HAP-1 (cell line): ENCODE measurements around the gene WWP2.
A peak's percentile ranks its signal among the peaks of the same experiment; 100 is the strongest.
"Not testable (repeated sequence)": the region's sequence is repeated elsewhere in the genome, so short reads cannot be mapped to it uniquely, and the experiment has no call there.

Experiments
- DNase-seq, 2 experiments: peaks; one replicate each; pipeline ENCODE4 v3.0.0-alpha.2; 2016 to 2020; ENCODE audit warnings: low spot score in 2 of 2
- H3K27me3 ChIP-seq: fragments of 250-450 bp; sonication (Bioruptor Pico); 2 replicates; pipeline ENCODE4 v1.5.1; 2020; ENCODE audit warnings: low read depth, mild to moderate bottlenecking, moderate library complexity
- H3K36me3 ChIP-seq: fragments of 250-450 bp; sonication (Bioruptor Pico); replicated peaks from 2 replicates; pipeline ENCODE4 v1.5.1; 2020; ENCODE audit warnings: mild to moderate bottlenecking
- H3K4me1 ChIP-seq: fragments of 250-450 bp; sonication (Bioruptor Pico); 2 replicates; pipeline ENCODE4 v1.5.1; 2020; ENCODE audit warnings: mild to moderate bottlenecking
- H3K4me3 ChIP-seq: fragments of 250-450 bp; sonication (Bioruptor Pico); 2 replicates; pipeline ENCODE4 v1.5.1; 2020; ENCODE audit warnings: mild to moderate bottlenecking, moderate library complexity
- H3K9me3 ChIP-seq: fragments of 250-450 bp; sonication (Bioruptor Pico); 2 replicates; pipeline ENCODE4 v1.5.1; 2020; ENCODE audit warnings: mild to moderate bottlenecking, moderate library complexity
- in situ Hi-C: fragments of 300-500 bp; cut with MboI; formaldehyde crosslinking; loops from 3 replicates; pipeline ENCODE4 v1.14.3; 2020; ENCODE audit warnings: low sequenced_read_pairs, inconsistent platforms, mixed read lengths

WWP2 gene

DNA sequence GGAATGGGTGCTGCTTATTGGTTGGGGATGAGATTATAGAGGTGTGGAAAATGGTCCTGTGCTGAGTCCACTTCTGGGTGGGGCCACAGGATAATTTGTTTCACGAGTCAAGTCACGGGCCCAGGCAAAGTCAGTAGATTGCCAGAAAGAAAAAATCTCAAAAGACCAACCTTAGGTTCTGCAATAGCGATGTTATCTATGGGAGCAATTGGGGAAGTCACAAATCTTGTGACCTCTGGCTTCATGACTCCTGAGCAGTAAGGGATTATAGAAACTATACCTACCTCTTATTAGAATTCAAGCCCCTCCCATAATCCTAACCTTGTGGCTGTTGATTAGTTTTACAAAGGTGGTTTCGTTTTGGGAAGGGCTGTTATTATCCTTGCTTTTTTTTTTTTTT is 31.4 kb downstream of the WWP2 start:
- DNase-seq, result no peak
- Histone ChIP-seq H3K4me3 (no peak overlapping the region), H3K9me3 (no peaks in the 10 kb centered on the region), H3K36me3 (no peaks in the 10 kb centered on the region; the same call in 1 of the 2 replicates), H3K27me3 (no peaks in the 10 kb centered on the region), H3K4me1 (no peaks in the 10 kb centered on the region)
- in situ Hi-C loops, result loop anchor here (25.0 kb wide), 1 partner anchor 144 kb away; no protein-coding TSS in a partner anchor

DNA sequence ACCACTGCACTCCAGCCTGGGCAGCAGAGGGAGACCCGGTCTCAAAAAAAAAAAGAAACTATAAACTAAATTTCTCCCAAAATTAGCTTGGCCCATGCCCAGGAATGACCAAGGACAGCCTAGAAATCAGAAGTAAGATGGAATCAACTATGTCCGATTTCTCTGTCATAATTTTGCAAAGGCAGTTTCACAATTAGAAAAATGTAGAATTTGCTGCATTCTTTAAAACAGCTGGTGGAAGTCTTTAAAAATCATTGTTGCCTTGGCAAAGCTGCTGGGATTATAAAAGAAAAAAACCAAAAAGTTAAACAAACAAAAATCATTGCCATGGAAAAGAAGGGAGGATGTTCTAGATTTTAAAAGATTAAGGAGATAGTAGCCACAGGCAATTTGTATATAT is 32.4 kb downstream of the WWP2 start:
- in situ Hi-C loops, result loop anchor here (25.0 kb wide), 1 partner anchor 143 kb away; no protein-coding TSS in a partner anchor
- Histone ChIP-seq H3K9me3 (no peaks in the 10 kb centered on the region), H3K27me3 (no peaks in the 10 kb centered on the region), H3K4me3 (no peak overlapping the region), H3K4me1 (no peaks in the 10 kb centered on the region), H3K36me3 (no peaks in the 10 kb centered on the region; the same call in 1 of the 2 replicates)
- no peak for DNase-seq

DNA sequence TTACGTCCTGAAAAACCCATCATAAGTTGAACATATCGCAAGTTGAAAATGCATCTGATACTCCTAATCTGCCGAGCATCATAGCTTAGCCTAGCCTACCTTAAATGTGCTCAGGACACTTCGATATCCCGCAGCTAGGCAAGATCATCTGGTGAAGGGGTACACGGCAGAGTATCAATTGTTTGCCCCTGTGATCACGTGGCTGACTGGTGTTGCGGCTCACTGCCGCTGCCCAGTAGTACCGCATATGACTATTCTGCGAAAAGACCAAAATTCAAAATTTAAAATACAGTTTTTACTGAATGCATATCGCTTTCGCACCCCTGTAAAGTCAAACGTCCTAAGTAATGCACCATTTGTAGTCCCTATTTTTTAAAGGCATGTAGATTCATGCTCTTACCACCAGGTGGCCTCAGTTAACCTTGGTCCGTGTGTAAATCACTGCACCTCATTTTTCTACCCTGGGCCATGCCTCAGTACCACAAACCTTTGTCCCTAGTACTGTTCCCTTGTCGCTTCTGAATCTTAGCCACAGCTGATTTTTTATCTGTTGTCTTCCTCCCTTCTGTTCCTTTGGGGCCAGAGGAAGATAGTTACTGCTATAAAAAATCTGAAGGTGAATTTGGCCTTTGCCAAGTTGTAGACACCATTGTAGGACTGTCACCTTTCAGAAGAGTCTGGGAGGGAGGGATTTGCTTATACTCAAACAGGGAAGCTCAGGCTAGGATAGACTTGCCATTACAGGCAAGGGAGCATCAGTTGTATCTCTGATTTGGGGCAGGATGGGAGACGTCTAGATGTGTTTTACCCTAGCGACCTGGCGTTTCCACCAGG is 34.4 kb downstream of the WWP2 start:
- DNase-seq, result peak; percentile 57 to 71
- no peaks in the 10 kb centered on the region for H3K27me3 ChIP-seq
- no peaks in the 10 kb centered on the region; the same call in 1 of the 2 replicates for H3K36me3 ChIP-seq
- H3K4me1 ChIP-seq, result no peaks in the 10 kb centered on the region
- H3K9me3 ChIP-seq, result no peaks in the 10 kb centered on the region
- no peak overlapping the region for H3K4me3 ChIP-seq
- in situ Hi-C loops, result loop anchor here (25.0 kb wide), 1 partner anchor 141 kb away; no protein-coding TSS in a partner anchor

DNA sequence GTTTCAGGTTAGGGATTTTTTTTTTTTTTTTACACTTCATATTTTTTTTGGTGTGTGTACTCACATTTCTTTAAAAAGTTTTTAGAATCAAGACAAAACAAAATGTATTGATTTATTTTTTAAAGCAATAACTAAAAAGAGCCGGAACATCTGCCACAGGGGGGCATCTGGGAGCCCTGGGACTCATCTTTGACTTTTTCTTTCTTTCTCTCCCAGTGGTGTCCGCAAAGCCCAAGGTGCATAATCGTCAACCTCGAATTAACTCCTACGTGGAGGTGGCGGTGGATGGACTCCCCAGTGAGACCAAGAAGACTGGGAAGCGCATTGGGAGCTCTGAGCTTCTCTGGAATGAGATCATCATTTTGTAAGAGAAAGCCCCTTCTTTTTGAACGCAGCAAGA is 36.3 kb downstream of the WWP2 start:
- Histone ChIP-seq H3K27me3 (no peaks in the 10 kb centered on the region), H3K4me3 (no peak overlapping the region), H3K4me1 (no peaks in the 10 kb centered on the region), H3K36me3 (no peaks in the 10 kb centered on the region; the same call in 1 of the 2 replicates), H3K9me3 (no peaks in the 10 kb centered on the region)
- in situ Hi-C loops, result loop anchor here (25.0 kb wide), 1 partner anchor 139 kb away; no protein-coding TSS in a partner anchor
- no peak for DNase-seq

DNA sequence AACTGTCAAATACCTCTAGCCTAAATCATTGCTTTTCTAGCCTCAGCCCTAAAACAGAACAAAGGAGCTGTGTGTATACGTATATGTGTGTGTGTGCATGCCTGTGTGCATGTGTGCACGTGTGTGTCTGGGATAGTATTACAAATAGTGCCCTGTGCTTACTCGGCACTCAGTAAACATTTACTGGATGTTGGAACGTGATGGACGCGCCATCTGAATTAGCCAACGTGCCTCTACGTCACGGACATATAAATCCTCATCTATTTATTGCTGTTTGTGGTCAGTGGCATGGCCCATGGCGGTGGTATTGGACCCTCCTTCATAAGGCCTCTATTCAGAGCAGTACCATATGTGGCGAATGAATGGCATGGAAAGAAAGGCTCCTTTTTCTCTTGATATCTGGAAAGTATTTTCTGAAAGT is 37.5 kb downstream of the WWP2 start:
- Histone ChIP-seq H3K9me3 (no peaks in the 10 kb centered on the region), H3K36me3 (no peaks in the 10 kb centered on the region; the same call in 1 of the 2 replicates), H3K27me3 (no peaks in the 10 kb centered on the region), H3K4me1 (no peaks in the 10 kb centered on the region; the same call in 1 of the 2 replicates), H3K4me3 (no peak overlapping the region)
- DNase-seq, result no peak
- in situ Hi-C loops, result loop anchor here (25.0 kb wide), 1 partner anchor 138 kb away; no protein-coding TSS in a partner anchor

DNA sequence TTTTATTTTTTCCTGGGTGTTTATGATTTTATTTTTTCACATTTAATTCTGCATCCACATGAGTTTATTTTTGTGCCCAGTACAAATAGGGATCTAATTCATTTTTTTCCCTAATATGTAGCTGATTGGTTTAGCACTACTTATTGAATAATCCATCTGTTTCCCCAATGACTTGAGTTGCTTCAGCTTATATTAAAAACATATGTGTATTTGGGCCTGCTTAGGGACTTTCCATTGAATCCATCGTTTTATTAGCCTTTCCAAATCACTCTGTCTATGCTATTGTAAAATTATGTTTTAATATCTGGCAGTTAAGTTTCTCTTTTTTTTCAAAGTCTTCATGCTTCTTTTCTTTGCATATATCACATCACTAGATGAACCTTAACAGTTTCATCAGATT is 42.2 kb downstream of the WWP2 start:
- in situ Hi-C loops, result no loop called here
- H3K4me1 ChIP-seq, result no peaks in the 10 kb centered on the region; the same call in 1 of the 2 replicates
- no peak for DNase-seq
- H3K36me3 ChIP-seq, result no peaks in the 10 kb centered on the region
- H3K27me3 ChIP-seq, result no peaks in the 10 kb centered on the region
- H3K4me3 ChIP-seq, result no peak overlapping the region
- no peaks in the 10 kb centered on the region for H3K9me3 ChIP-seq

DNA sequence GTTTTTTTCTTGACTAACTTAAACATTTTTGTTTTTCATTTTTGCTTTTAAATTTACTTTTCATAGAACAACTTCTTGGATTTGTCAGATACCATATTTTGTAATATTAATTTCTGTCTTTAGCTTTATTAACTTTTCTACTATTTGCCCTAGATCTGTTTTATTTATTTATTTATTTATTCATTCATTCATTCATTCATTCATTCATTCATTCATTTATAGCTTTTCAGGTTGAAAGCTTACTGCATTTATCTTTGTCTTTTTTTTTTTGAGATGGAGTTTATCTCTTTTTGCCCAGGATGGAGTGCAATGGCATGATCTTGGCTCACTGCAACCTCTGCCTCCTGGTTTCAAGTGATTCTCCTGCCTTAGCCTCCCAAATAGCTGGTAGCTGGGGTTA is 44.6 kb downstream of the WWP2 start:
- H3K4me1 ChIP-seq, DNase-seq, in situ Hi-C loops, H3K4me3 ChIP-seq, H3K9me3 ChIP-seq, H3K27me3 ChIP-seq, H3K36me3 ChIP-seq: not testable (repeated sequence)

DNA sequence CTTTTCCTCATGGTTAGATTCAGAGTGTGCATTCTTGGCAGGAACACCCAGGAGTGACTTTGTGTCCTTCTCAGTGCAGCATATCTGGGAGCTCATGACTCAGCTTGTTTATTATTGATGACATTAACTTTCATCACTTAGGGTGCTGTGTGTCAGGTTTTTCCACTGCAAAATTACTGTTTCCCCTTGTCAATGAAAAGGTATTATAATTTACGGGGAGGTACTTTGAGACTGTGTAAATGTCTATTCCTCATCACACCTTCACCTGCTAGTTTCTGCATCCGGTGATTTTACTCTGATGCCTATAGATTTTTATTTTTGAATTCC is 50.5 kb downstream of the WWP2 start:
- DNase-seq, result no peak
- H3K27me3 ChIP-seq, result no peaks in the 10 kb centered on the region
- no peaks in the 10 kb centered on the region for H3K4me1 ChIP-seq
- H3K4me3 ChIP-seq, result no peak overlapping the region
- in situ Hi-C loops, result no loop called here
- H3K9me3 ChIP-seq, result no peaks in the 10 kb centered on the region
- H3K36me3 ChIP-seq, result no peaks in the 10 kb centered on the region

DNA sequence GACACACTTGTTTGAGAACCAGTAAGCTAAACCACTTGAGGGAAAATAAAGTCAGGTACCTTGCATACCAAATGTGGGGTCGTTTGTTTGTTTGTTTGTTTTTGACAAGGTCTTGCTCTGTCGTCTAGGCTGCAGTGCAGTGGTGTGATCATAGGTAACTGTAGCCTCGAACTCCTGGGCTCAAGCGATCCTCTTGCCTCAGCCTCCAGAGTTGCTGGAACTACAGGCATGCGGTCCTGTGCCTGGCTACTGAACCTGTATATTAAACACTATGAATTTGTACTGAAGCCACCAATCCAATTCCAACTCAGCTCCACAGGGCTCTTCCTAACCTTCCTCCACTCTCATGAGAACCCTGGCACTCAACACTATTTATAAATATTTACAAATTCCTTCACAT is 51.9 kb downstream of the WWP2 start:
- Histone ChIP-seq H3K36me3 (no peaks in the 10 kb centered on the region), H3K27me3 (no peaks in the 10 kb centered on the region), H3K4me3 (no peak overlapping the region), H3K4me1 (no peaks in the 10 kb centered on the region), H3K9me3 (no peaks in the 10 kb centered on the region)
- no peak for DNase-seq
- in situ Hi-C loops, result no loop called here

DNA sequence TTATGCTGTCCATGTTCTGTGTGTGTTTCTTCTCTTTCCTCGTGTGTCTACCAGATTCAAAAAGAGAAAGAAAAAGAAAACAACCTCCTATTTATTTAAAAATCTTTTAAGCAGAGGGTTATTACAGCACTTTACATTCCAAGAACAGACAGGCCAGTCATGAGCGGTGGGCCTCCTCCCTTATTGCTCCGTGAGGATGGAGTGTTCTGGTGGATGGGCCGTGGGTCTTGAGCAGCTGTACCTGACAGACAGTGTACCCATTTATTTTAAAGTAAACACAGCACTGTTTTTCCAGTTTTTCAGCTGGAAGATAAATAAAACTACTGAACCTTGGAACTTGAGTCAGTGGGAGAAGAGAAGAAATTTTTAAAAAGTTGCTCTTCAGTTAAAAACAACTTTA is 52.4 kb downstream of the WWP2 start:
- Histone ChIP-seq H3K27me3 (no peaks in the 10 kb centered on the region), H3K9me3 (no peaks in the 10 kb centered on the region), H3K36me3 (no peaks in the 10 kb centered on the region), H3K4me3 (no peak overlapping the region), H3K4me1 (no peaks in the 10 kb centered on the region)
- DNase-seq, result no peak
- in situ Hi-C loops, result no loop called here

DNA sequence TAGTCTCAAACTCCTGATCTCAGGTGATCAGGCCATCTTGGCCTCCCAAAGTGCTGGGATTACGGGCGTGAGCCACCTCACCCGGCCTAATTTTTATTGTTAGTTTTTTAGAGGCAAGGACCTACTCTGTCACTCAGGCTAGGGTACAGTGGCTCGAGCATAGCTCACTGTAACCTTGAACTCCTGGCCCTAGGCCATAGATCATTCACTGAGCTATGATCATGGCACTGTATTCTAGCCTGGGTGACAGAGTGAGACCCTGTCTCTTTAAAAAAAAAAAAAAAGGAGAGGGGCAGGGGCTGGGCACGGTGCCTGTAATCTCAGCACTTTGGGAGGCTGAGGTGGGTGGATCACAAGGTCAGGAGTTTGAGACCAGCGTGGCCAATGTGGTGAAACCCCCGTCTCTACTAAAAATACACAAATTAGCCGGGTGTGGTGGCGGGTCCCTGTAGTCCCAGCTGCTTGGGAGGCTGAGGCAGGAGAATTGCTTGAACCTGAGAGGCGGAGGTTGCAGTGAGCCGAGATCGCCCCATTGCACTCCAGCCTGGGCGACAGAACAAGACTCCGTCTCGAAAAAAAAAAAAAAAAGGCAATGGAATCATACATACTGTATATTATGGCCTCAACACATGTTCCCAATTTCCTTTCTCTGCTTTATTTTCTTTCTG is 53.2 kb downstream of the WWP2 start:
- in situ Hi-C loops, H3K27me3 ChIP-seq, H3K4me1 ChIP-seq: not testable (repeated sequence)

DNA sequence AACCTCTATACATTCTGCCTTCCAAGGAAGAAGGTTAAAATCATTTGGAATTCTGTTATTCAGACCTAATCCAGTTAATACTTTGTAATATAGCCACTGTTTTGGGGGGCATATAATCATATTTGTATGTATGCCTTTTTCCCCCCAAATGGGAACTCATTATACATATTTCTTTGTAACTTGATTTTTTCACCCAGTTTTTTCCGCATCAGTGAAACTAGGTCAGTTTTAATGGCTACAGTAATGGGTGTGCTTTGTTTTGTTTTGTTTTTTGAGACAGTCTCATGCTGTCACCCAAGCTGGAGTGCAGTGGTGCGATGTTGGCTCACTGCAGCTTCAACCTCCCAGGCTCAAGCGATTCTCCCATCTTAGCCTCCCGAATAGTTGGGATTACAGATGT is 54.9 kb downstream of the WWP2 start:
- Histone ChIP-seq H3K27me3 (no peaks in the 10 kb centered on the region), H3K9me3 (no peaks in the 10 kb centered on the region), H3K4me1 (no peaks in the 10 kb centered on the region), H3K4me3 (no peak overlapping the region), H3K36me3 (no peaks in the 10 kb centered on the region)
- no peak for DNase-seq
- in situ Hi-C loops, result no loop called here

More for the DNA sequence above, 53.2 kb downstream of the WWP2 start:
- not testable (repeated sequence) for DNase-seq, H3K4me3 ChIP-seq, H3K36me3 ChIP-seq, H3K9me3 ChIP-seq

DNA sequence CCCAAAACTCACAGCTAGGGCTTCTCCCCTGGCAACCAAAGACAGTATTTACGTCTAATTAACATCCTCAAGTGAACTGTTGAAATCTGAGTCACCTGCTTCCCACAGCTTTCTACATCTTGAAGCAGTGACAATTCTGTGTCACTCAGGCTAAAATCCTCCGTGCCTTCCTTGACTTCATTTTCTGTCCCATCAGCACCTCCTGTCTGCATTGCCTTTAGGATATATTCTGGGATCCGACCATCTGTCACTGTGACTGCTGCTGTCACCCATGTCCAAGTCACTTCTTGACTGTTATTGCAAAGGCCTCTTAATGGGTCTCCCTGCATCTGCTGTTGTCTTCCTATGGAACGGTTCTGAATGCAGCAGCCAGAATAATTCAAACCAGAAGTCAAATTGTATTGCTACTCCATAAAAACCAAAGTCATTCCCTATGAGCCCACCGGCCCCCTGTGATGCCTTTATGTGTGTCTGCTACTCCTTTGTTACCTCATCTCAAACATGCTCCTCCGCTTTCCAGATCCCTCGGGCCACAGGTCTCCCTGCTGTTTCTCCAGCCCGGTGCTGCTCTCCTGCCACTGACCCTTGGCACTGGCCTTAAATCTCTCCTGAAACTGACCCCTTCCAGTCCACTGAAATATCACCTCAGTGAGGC is 56.9 kb downstream of the WWP2 start:
- DNase-seq, result no peak
- H3K4me3 ChIP-seq, result no peak overlapping the region
- H3K4me1 ChIP-seq, result no peaks in the 10 kb centered on the region
- H3K27me3 ChIP-seq, result no peaks in the 10 kb centered on the region
- H3K9me3 ChIP-seq, result no peaks in the 10 kb centered on the region
- in situ Hi-C loops, result no loop called here
- H3K36me3 ChIP-seq, result no peaks in the 10 kb centered on the region
